ENCODE measurements around the gene PMEPA1.

Gene PMEPA1

GRCh38 chr20:57718490-57719009 is 8.7 kb upstream of the PMEPA1 start:
- H3K36me3 ChIP-seq: no peaks in the 10 kb centered on the region
- no peaks in the 10 kb centered on the region for H3K9me3 ChIP-seq (ENCODE audit: severe bottlenecking)
- H3K27ac ChIP-seq: no peak overlapping the region
- H3K27me3 ChIP-seq (ENCODE audit: insufficient read depth, low read depth, severe bottlenecking): no peaks in the 10 kb centered on the region
- peak overlapping the region; percentile 34 for H3K4me3 ChIP-seq (ENCODE audit: low read depth, low read length)
- TF ChIP-seq, protein P1, sequence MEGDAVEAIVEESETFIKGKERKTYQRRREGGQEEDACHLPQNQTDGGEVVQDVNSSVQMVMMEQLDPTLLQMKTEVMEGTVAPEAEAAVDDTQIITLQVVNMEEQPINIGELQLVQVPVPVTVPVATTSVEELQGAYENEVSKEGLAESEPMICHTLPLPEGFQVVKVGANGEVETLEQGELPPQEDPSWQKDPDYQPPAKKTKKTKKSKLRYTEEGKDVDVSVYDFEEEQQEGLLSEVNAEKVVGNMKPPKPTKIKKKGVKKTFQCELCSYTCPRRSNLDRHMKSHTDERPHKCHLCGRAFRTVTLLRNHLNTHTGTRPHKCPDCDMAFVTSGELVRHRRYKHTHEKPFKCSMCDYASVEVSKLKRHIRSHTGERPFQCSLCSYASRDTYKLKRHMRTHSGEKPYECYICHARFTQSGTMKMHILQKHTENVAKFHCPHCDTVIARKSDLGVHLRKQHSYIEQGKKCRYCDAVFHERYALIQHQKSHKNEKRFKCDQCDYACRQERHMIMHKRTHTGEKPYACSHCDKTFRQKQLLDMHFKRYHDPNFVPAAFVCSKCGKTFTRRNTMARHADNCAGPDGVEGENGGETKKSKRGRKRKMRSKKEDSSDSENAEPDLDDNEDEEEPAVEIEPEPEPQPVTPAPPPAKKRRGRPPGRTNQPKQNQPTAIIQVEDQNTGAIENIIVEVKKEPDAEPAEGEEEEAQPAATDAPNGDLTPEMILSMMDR (IDR thresholded peaks at IDR 0.05; ENCODE audit: low read depth, low read length): no peak
- DNase-seq: peak; percentile 97

DNA sequence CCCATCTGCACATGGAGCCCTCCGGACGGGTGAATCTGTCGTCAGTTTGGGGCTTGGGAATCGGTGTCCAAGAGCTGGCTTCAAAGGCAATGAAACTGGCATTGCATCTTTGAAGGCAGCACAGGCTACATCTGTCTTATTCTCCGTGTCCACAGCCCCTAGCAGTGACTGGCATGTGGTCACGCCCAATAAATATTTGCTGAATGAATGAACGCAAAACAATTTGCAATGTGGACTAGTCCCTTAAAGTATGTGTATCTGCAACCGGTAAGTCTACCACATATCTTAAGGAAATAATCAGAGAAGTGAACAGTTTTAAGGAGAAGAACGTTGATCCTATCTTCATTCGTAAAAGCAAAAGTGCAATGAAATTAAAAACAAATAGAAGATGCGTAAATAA is 8.0 kb upstream of the PMEPA1 start:
- Histone ChIP-seq H3K9me3 (ENCODE audit: severe bottlenecking) (no peaks in the 10 kb centered on the region), H3K36me3 (no peaks in the 10 kb centered on the region), H3K4me3 (ENCODE audit: low read depth, low read length) (no peak overlapping the region), H3K27ac (no peak overlapping the region), H3K27me3 (ENCODE audit: insufficient read depth, low read depth, severe bottlenecking) (no peaks in the 10 kb centered on the region)
- TF ChIP-seq, protein P1 (IDR thresholded peaks at IDR 0.05; ENCODE audit: low read depth, low read length): no peak
- DNase-seq: no peak

GRCh38 chr20:57716901-57717300 is 7.1 kb upstream of the PMEPA1 start:
- H3K36me3 ChIP-seq: no peaks in the 10 kb centered on the region
- TF ChIP-seq, protein P1 (IDR thresholded peaks at IDR 0.05; ENCODE audit: low read depth, low read length): no peak
- no peak overlapping the region for H3K4me3 ChIP-seq (ENCODE audit: low read depth, low read length)
- H3K9me3 ChIP-seq (ENCODE audit: severe bottlenecking): no peaks in the 10 kb centered on the region
- no peak for DNase-seq
- no peaks in the 10 kb centered on the region for H3K27me3 ChIP-seq (ENCODE audit: insufficient read depth, low read depth, severe bottlenecking)
- H3K27ac ChIP-seq: no peak overlapping the region

GRCh38 chr20:57716202-57716601 is 6.4 kb upstream of the PMEPA1 start:
- DNase-seq: no peak
- H3K27ac ChIP-seq: no peak overlapping the region
- TF ChIP-seq, protein P1 (IDR thresholded peaks at IDR 0.05; ENCODE audit: low read depth, low read length): no peak
- H3K36me3 ChIP-seq: no peaks in the 10 kb centered on the region
- H3K4me3 ChIP-seq (ENCODE audit: low read depth, low read length): no peak overlapping the region
- no peaks in the 10 kb centered on the region for H3K27me3 ChIP-seq (ENCODE audit: insufficient read depth, low read depth, severe bottlenecking)
- H3K9me3 ChIP-seq (ENCODE audit: severe bottlenecking): no peaks in the 10 kb centered on the region

DNA sequence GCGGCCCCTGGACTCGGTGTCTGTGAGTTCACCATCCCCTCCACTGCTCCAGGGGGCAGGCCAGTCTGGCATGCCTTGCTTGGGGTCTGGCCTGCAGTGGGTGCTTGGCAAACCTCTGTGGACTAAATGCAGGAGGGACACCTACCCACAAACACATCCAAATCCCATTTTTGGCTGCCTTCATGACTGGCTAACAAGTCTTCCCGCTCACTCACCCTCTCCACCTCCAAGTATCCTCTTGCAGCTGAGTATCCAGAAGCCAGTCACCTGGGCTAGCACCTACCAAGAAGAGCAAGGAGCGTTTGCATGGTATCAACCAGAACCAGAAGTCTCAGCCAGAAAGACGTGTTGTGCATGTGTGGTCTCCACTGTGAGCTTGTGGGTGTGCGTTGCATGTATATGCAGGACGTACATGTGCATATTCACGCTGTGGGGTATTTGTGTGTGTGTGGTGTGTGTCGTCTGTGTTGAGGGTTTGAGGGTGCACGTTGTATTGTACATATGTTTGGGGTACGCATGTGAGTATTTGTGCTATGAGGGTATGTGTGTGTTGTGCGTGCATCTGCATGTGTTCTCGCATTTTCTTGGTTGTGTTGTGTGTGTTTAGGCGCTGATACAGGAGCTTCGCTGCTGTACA is 5.6 kb upstream of the PMEPA1 start:
- TF ChIP-seq, protein P1 (IDR thresholded peaks at IDR 0.05; ENCODE audit: low read depth, low read length): no peak
- no peaks in the 10 kb centered on the region for H3K27me3 ChIP-seq (ENCODE audit: insufficient read depth, low read depth, severe bottlenecking)
- no peaks in the 10 kb centered on the region for H3K9me3 ChIP-seq (ENCODE audit: severe bottlenecking)
- no peak for DNase-seq
- no peak overlapping the region for H3K27ac ChIP-seq
- H3K36me3 ChIP-seq: no peaks in the 10 kb centered on the region
- no peak overlapping the region for H3K4me3 ChIP-seq (ENCODE audit: low read depth, low read length)
